Glutamatergic neuron (in vitro differentiated cells): ENCODE results near the gene FGFRL1. TPM values are rescaled to one million over a fixed set of nuclear protein-coding genes. Genes with fewer than 3 reads are reported as not detected.
"Not testable (repeated sequence)": the region's sequence is repeated elsewhere in the genome, so short reads cannot be mapped to it uniquely, and the experiment has no call there.

ENCODE experiments used
- DNase-seq: peaks from one replicate; pipeline ENCODE4 v3.0.0; 2022
- H3K27ac Mint-ChIP-seq: one replicate; pipeline ENCODE4 v1.8.0; 2020; ENCODE audit warnings: mild to moderate bottlenecking, mixed read lengths, inconsistent platforms; ENCODE audit not compliant: unreplicated experiment
- H3K27me3 Mint-ChIP-seq: one replicate; pipeline ENCODE4 v1.8.0; 2020; ENCODE audit warnings: mild to moderate bottlenecking, moderate library complexity, mixed read lengths, inconsistent platforms; ENCODE audit not compliant: unreplicated experiment
- H3K36me3 Mint-ChIP-seq: one replicate; pipeline ENCODE4 v1.8.0; 2020; ENCODE audit warnings: mild to moderate bottlenecking, mixed read lengths, inconsistent platforms; ENCODE audit not compliant: unreplicated experiment
- H3K4me1 Mint-ChIP-seq: one replicate; pipeline ENCODE4 v1.8.0; 2020; ENCODE audit warnings: mild to moderate bottlenecking, low read depth, mixed read lengths, inconsistent platforms; ENCODE audit not compliant: unreplicated experiment
- H3K4me3 Mint-ChIP-seq: one replicate; pipeline ENCODE4 v1.8.0; 2020; ENCODE audit warnings: mild to moderate bottlenecking, mixed read lengths, inconsistent platforms; ENCODE audit not compliant: unreplicated experiment
- H3K9me3 Mint-ChIP-seq: one replicate; pipeline ENCODE4 v1.8.0; 2020; ENCODE audit warnings: mild to moderate bottlenecking, moderate library complexity, mixed read lengths, inconsistent platforms; ENCODE audit not compliant: unreplicated experiment
- total RNA-seq: library from RNA; stranded (reverse); fragmentation: NEBNext Ultra II Directional; extraction: Animal tissue kit (Norgen Biotek cat#: 25700); gene quantifications from one replicate; pipeline ENCODE4 v1.2.1, GENCODE V29; 2021; ENCODE audit not compliant: unreplicated experiment
- TF ChIP-seq, protein P1 (sequence below): fragments of 200-600 bp; sonication (generic); IDR thresholded peaks from one replicate; pipeline ENCODE4 v1.5.0; 2021; ENCODE audit not compliant: partially characterized antibody, unreplicated experiment

Gene FGFRL1
- total RNA-seq, 1 donor from 2014 or later = 20.9 TPM

DNA sequence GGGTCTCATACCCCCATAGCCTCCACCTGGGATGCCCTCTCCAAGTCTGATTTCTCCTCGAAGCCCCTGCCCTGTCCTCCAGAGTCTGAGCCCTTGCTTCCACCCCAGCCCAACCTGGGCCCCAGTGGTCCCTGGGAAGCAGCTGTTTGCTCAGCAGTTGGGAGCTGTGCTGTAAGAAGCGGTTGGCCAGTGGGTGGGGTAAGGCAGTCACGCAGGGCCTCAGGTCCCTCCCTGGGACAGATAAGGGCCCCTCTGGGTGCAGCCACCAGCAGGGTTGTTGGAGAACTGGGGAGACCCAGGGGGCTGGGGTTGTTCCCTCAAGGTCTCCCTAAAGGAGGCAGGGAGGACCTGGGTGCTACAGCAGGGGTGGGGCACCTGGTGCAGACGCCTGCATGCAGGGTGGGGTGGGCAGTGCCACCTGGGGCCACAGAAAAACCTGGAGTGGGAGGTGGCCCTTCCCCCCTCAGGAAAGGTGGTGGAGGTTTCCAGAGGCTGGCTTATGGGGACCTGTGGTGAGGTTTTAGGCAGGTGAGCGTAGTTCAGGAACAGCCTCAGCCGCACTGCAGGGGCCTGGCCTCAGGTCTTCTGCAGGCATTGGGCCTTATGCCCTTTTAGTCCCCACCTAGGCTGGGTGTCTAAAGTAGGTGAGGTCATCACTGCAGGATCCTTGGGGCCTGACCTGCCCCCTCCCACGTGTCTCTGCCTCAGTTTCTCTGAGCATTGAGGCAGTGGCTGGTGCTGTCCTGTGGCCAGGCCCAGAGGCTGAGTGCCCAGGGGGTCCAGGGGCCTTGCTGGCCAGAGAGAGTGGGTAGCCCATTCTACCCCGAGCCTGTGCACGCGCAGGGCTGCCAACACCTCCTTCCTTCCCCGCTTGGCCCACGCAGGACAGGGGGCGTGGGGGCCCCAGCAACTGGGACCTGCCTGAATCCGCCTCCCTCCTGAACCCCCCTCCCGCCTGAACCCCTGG lies 15.1 kb upstream of the FGFRL1 start:
- no peak overlapping the region for H3K27ac Mint-ChIP-seq
- H3K27me3 Mint-ChIP-seq = peaks cover 14% of the 10 kb centered on the region
- TF ChIP-seq, protein P1, sequence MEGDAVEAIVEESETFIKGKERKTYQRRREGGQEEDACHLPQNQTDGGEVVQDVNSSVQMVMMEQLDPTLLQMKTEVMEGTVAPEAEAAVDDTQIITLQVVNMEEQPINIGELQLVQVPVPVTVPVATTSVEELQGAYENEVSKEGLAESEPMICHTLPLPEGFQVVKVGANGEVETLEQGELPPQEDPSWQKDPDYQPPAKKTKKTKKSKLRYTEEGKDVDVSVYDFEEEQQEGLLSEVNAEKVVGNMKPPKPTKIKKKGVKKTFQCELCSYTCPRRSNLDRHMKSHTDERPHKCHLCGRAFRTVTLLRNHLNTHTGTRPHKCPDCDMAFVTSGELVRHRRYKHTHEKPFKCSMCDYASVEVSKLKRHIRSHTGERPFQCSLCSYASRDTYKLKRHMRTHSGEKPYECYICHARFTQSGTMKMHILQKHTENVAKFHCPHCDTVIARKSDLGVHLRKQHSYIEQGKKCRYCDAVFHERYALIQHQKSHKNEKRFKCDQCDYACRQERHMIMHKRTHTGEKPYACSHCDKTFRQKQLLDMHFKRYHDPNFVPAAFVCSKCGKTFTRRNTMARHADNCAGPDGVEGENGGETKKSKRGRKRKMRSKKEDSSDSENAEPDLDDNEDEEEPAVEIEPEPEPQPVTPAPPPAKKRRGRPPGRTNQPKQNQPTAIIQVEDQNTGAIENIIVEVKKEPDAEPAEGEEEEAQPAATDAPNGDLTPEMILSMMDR = no peak
- H3K9me3 Mint-ChIP-seq = peaks cover 6% of the 10 kb centered on the region
- H3K36me3 Mint-ChIP-seq = no peaks in the 10 kb centered on the region
- H3K4me3 Mint-ChIP-seq = no peak overlapping the region
- peaks cover 3% of the 10 kb centered on the region for H3K4me1 Mint-ChIP-seq
- DNase-seq = no peak

DNA sequence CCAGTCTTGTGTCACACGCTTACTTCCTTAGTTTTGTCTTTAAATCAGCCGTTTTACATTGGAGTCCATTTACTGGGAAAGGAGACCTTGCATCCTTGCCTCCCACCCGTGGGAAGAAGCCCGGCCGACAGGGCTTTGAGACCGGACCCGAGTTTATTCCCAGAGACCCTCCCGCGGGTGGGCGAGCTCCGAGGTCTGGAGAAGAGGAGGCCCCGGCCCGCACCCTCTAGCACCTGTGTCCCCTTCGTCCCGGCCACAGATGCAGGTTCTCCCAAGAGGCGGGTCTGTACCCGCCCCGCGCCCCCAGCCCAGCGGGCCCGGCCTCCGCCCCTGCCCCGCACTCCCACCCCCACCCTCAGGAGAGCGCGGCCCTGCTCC lies 14.4 kb upstream of the FGFRL1 start:
- Mint-ChIP-seq H3K4me3 (peak overlapping the region; percentile 49), H3K27me3 (peaks cover 14% of the 10 kb centered on the region), H3K9me3 (peaks cover 6% of the 10 kb centered on the region), H3K4me1 (peaks cover 3% of the 10 kb centered on the region), H3K36me3 (no peaks in the 10 kb centered on the region), H3K27ac (no peak overlapping the region)
- no peak for DNase-seq
- TF ChIP-seq, protein P1 = no peak

DNA sequence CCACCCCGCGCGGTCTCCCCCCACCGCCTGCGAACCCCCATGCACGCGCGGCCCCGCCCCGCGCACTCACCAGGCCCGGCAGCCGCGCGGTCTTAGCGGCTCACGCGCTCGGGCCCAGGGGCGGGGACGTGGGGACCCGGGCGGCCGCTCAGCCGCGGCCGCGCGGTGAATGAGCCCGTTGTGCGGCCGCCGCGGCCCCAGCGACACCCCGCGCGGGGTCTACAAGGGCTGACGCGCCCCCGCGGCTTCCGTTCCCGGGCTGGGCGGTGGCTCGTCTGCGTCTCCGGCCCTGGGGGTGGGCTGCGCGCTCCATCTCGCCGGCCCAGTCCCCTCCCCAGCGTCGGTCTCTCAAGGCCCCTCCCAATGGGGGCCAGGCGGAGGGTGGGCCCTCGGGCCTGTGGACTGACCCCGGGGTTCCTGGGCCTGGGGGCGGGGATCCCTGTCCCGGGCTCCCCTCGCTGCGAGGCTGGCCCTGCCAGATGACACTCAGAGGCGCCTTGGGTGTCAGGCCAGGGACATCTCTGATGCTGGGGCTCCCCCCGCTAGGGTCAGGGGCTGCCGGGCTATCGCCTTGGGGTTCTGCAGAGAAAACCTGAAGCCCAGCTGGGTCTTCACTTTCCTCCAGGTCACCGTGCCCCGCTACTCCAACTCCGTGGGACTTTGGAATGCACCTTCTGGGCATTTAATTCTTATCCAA lies 13.9 kb upstream of the FGFRL1 start:
- H3K36me3 Mint-ChIP-seq = no peaks in the 10 kb centered on the region
- H3K27me3 Mint-ChIP-seq = peaks cover 14% of the 10 kb centered on the region
- H3K9me3 Mint-ChIP-seq = peaks cover 6% of the 10 kb centered on the region
- H3K27ac Mint-ChIP-seq = no peak overlapping the region
- no peak for DNase-seq
- peaks cover 3% of the 10 kb centered on the region for H3K4me1 Mint-ChIP-seq
- H3K4me3 Mint-ChIP-seq = peak overlapping the region; percentile 46
- TF ChIP-seq, protein P1 = no peak

DNA sequence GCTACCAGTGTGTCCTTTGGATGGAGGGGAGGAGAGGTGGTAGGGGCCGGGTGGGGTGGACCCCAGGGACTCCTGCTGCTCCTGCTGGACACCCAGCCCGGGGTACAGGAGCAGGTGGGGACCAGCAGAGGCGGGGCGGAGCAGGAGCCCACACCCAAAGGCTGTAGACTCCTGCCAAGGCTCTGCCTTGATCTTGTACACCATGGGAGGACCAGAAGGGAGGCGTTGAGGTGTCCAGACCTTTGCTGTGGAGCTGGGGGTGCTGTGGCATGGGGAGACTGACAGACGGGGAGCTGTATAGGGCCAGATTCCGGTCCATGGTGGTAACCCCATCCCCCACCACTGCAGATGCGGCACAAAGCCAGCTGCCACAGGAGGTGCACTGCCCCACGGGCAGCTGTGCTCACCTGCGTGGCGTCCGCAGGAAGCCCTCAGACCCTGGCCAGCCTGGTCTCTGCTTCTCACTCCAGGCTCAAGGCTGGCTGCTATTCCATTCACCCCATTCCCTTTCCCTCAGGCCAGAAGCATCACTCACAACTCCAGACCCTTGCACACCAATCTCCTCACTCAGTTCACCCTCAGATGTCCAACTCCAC lies 13.2 kb upstream of the FGFRL1 start:
- Mint-ChIP-seq H3K4me1 (peaks cover 3% of the 10 kb centered on the region), H3K27me3 (peaks cover 14% of the 10 kb centered on the region), H3K27ac (peak overlapping the region; percentile 9), H3K4me3 (peak overlapping the region; percentile 46), H3K36me3 (no peaks in the 10 kb centered on the region), H3K9me3 (peaks cover 6% of the 10 kb centered on the region)
- TF ChIP-seq, protein P1 = no peak
- no peak for DNase-seq

DNA sequence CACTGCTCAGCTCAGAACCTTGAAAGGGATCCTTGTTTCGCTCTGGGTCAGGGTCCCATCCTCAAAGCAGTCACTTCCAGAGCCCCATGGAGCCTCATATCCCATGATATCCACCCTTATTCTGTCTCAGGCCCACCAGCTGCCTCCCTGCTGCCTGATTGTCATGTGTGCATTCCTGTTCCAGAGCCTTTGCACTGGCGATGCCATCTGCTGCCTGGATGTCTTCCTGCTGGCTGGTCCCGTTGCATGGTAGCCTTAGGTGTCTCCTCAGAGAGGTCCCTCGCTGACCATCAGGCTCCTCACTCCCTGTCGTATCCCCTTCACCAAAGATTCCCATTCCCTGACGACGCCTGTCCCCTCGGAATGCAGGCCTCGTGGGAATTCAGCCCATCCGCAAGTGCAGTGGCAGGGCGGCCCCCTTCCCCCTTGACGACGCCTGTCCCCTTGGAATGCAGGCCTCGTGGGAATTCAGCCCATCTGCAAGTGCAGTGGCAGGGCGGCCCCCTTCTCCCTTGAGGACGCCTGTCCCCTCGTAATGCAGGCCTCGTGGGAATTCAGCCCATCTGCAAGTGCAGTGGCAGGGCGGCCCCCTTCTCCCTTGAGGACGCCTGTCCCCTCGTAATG lies 12.1 kb upstream of the FGFRL1 start:
- not testable (repeated sequence) for H3K9me3 Mint-ChIP-seq, DNase-seq, H3K36me3 Mint-ChIP-seq, H3K4me1 Mint-ChIP-seq
- peak overlapping the region; percentile 73 for H3K27ac Mint-ChIP-seq
- peaks cover 12% of the 10 kb centered on the region for H3K27me3 Mint-ChIP-seq
- H3K4me3 Mint-ChIP-seq = peak overlapping the region; percentile 42
